ENCODE measurements around the gene GNG3.
"Not testable (repeated sequence)": the region's sequence is repeated elsewhere in the genome, so short reads cannot be mapped to it uniquely, and the experiment has no call there.

GNG3 gene

DNA sequence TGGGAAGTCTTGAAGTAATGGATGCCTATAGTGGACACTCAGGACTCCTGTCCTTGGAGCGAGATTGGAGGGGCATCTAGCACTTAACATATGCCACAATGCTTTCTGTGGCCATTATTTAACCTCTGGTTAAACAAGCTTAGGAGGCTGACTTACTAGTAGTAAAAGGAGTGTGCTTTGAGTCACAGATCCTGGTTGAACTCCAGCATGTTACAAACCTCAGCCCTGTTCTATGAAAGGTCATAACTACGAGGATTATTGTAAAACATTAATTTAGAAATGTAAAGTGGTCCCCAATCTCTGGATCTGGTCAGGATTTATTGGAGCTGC is 34.3 kb upstream of the GNG3 start:
- Histone ChIP-seq H3K27me3 (ENCODE audit: low read length) (no peaks in the 10 kb centered on the region), H3K36me3 (ENCODE audit: low read length) (no peaks in the 10 kb centered on the region), H3K4me3 (ENCODE audit: insufficient read depth, low read length, poor library complexity, severe bottlenecking) (no peak overlapping the region), H3K27ac (ENCODE audit: low read depth, low read length) (no peak overlapping the region; the same call in 1 of the 2 replicates), H3F3A (ENCODE audit: insufficient read depth) (peaks cover 39% of the 10 kb centered on the region), H3K9me2 (replicated peaks; ENCODE audit: insufficient read depth, low read length) (no peaks in the 10 kb centered on the region), H4K20me1 (ENCODE audit: low read depth, low read length) (no peaks in the 10 kb centered on the region), H3K9ac (ENCODE audit: low read length) (peak overlapping the region; percentile 81), H2AFZ (ENCODE audit: low read depth, low read length, severe bottlenecking) (no peak overlapping the region), H3K79me2 (ENCODE audit: insufficient read depth, low read length) (peaks cover 38% of the 10 kb centered on the region), H3K4me2 (ENCODE audit: low read depth, low read length, poor library complexity, severe bottlenecking) (peak overlapping the region; percentile 91), H3K9me3 (ENCODE audit: insufficient read depth, low read length) (no peaks in the 10 kb centered on the region)
- TF ChIP-seq, protein P1, sequence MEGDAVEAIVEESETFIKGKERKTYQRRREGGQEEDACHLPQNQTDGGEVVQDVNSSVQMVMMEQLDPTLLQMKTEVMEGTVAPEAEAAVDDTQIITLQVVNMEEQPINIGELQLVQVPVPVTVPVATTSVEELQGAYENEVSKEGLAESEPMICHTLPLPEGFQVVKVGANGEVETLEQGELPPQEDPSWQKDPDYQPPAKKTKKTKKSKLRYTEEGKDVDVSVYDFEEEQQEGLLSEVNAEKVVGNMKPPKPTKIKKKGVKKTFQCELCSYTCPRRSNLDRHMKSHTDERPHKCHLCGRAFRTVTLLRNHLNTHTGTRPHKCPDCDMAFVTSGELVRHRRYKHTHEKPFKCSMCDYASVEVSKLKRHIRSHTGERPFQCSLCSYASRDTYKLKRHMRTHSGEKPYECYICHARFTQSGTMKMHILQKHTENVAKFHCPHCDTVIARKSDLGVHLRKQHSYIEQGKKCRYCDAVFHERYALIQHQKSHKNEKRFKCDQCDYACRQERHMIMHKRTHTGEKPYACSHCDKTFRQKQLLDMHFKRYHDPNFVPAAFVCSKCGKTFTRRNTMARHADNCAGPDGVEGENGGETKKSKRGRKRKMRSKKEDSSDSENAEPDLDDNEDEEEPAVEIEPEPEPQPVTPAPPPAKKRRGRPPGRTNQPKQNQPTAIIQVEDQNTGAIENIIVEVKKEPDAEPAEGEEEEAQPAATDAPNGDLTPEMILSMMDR (IDR thresholded peaks at IDR 0.05; ENCODE audit: insufficient read depth, low read length, poor library complexity, severe bottlenecking), result no peak

DNA sequence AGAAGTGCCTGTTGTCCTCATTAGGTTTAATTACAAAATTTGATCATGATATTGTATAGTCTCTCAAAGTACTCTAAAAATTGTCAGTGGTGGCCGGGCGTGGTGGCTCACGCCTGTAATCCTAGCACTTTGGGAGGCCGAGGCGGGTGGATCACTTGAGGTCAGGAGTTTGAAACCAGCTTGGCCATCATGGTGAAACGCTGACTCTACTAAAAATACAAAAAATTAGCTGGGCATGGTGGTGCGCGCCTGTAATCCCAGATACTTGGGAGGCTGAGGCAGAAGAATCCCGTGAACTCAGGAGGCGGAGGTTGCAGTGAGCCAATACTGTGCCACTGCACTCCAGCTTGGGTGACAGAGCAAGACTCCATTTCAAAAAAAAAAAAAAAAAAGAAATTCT is 32.1 kb upstream of the GNG3 start:
- H3K27ac ChIP-seq (ENCODE audit: low read depth, low read length); H2AFZ ChIP-seq (ENCODE audit: low read depth, low read length, severe bottlenecking); H3K27me3 ChIP-seq (ENCODE audit: low read length); H3K9ac ChIP-seq (ENCODE audit: low read length); H3K4me3 ChIP-seq (ENCODE audit: insufficient read depth, low read length, poor library complexity, severe bottlenecking); H3K36me3 ChIP-seq (ENCODE audit: low read length); H4K20me1 ChIP-seq (ENCODE audit: low read depth, low read length); H3K9me3 ChIP-seq (ENCODE audit: insufficient read depth, low read length); H3K4me2 ChIP-seq (ENCODE audit: low read depth, low read length, poor library complexity, severe bottlenecking); H3K9me2 ChIP-seq (replicated peaks; ENCODE audit: insufficient read depth, low read length): not testable (repeated sequence)
- H3F3A ChIP-seq (ENCODE audit: insufficient read depth), result peaks cover 18% of the 10 kb centered on the region
- peaks cover 45% of the 10 kb centered on the region for H3K79me2 ChIP-seq (ENCODE audit: insufficient read depth, low read length)

DNA sequence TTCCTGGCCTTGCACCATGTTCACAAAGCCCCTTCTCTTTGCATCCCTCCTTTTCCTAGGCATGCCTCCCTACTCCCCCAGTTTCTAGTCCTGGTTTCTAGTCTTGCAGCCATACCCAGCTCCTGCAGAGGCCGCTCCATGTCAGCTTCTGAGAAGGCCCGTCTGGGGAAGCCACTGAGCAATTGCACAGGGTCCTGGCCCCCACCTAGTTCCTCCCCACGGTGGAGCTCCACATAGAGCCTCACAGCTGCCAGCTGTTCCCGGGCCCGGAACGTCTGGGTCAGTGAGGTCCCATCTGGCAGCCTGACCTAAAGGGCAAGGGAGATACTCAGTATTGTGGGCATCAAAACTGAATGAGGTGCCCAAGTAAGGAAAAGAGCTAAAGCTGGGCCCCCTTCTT is 30.8 kb upstream of the GNG3 start:
- Histone ChIP-seq H3K9me2 (replicated peaks; ENCODE audit: insufficient read depth, low read length) (no peaks in the 10 kb centered on the region), H3K9ac (ENCODE audit: low read length) (no peak overlapping the region), H3K79me2 (ENCODE audit: insufficient read depth, low read length) (peaks cover 33% of the 10 kb centered on the region; the same call in 1 of the 2 replicates)

DNA sequence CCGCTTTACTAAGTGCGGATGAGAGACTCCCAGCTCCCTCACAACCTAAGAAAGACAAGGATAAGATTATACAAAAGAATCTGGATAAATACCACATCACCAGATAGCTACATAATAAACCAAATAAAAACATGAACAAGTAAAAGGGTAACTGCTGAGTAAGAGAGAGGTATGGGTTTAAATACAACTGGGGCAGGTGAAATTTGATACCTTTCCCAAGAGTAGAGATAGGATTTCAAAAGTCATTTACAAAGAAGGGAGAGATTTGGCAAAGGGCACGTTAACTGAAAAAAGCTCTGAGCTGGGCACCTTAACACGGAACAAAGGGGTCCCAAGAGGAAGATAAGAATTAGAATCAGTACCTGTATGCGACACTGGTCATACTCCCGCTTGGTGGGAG is 30.3 kb upstream of the GNG3 start:
- Histone ChIP-seq H3K79me2 (ENCODE audit: insufficient read depth, low read length) (peaks cover 32% of the 10 kb centered on the region; the same call in 1 of the 2 replicates), H3F3A (ENCODE audit: insufficient read depth) (peaks cover 26% of the 10 kb centered on the region), H3K9me3 (ENCODE audit: insufficient read depth, low read length) (no peaks in the 10 kb centered on the region), H3K27me3 (ENCODE audit: low read length) (no peaks in the 10 kb centered on the region), H3K4me2 (ENCODE audit: low read depth, low read length, poor library complexity, severe bottlenecking) (peak overlapping the region; percentile 64), H3K27ac (ENCODE audit: low read depth, low read length) (no peak overlapping the region), H3K9ac (ENCODE audit: low read length) (no peak overlapping the region), H4K20me1 (ENCODE audit: low read depth, low read length) (no peaks in the 10 kb centered on the region), H3K36me3 (ENCODE audit: low read length) (no peaks in the 10 kb centered on the region), H3K4me3 (ENCODE audit: insufficient read depth, low read length, poor library complexity, severe bottlenecking) (no peak overlapping the region), H3K9me2 (replicated peaks; ENCODE audit: insufficient read depth, low read length) (no peaks in the 10 kb centered on the region), H2AFZ (ENCODE audit: low read depth, low read length, severe bottlenecking) (no peak overlapping the region)
- TF ChIP-seq EZH2phosphoT487 (conservative IDR thresholded peaks at IDR 0.05; ENCODE audit: low read length), result no peak
- TF ChIP-seq, protein P1 (IDR thresholded peaks at IDR 0.05; ENCODE audit: insufficient read depth, low read length, poor library complexity, severe bottlenecking), result no peak

More for the DNA sequence above, 30.8 kb upstream of the GNG3 start:
- Histone ChIP-seq H3K27me3 (ENCODE audit: low read length) (no peaks in the 10 kb centered on the region), H3K27ac (ENCODE audit: low read depth, low read length) (no peak overlapping the region), H2AFZ (ENCODE audit: low read depth, low read length, severe bottlenecking) (no peak overlapping the region), H3K36me3 (ENCODE audit: low read length) (no peaks in the 10 kb centered on the region), H3K9me3 (ENCODE audit: insufficient read depth, low read length) (no peaks in the 10 kb centered on the region), H3K4me2 (ENCODE audit: low read depth, low read length, poor library complexity, severe bottlenecking) (no peak overlapping the region), H4K20me1 (ENCODE audit: low read depth, low read length) (no peaks in the 10 kb centered on the region), H3K4me3 (ENCODE audit: insufficient read depth, low read length, poor library complexity, severe bottlenecking) (no peak overlapping the region), H3F3A (ENCODE audit: insufficient read depth) (peaks cover 26% of the 10 kb centered on the region)
- TF ChIP-seq, protein P1 (IDR thresholded peaks at IDR 0.05; ENCODE audit: insufficient read depth, low read length, poor library complexity, severe bottlenecking), result no peak
- TF ChIP-seq EZH2phosphoT487 (conservative IDR thresholded peaks at IDR 0.05; ENCODE audit: low read length), result no peak

Data from SU-DHL-6 (cell line).